GM18861 (cell line): ENCODE results near the gene PALLD.
A peak's percentile ranks its signal among the peaks of the same experiment; 100 is the strongest.

Experiments
- ATAC-seq: cut with Tn5 transposase; IDR thresholded peaks from one replicate; pipeline ENCODE4 v1.9.1; 2021; ENCODE audit not compliant: unreplicated experiment

Gene PALLD

DNA sequence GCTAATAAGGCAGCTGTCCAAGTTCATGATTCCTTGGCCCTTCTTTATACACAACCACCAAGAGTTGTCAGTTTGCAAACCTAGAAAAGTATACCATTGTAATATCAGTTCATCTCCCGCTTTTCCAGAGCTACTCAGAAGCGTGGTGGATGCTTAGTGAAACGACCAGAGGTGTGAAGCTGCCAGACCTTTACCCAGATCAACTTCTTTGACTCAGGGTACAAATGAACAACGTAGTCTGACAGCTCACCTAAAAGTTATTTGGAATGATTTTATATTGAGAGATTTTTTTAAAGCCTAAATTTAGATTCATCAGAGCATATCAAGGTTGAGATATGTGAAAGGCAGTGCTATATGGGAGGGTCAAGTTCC lies 343.5 kb downstream of the PALLD start:
- ATAC-seq: no peak

DNA sequence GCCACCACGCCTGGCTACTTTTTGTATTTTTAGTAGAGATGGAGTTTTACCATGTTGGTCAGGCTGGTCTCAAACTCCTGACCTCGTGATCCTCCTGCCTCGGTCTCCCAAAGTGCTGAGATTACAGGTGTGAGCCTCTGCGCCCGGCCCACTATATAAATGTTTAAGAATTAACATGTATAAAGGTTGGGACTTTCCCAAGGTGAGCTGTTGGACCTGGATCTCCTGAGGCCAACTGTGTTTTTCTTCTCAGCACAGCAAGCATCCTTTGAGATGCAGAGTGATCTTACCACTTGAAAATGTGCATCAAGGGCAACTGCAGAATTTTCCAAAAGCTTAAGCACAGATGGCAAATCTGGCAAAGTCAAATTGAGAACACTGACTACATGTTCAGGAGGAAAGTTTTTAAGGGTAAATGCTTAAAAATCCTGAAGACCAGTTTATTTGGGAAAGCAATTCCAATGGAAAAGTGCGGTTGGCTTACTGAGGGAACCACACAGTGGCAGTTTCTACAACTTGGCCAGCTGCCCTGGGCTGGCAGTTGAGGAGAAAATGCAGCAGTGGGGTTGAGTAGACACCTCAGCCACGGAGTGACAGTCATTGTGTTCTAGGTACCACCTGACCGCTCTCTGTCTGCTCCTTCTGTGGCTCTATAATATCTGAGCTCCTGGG lies 344.3 kb downstream of the PALLD start:
- ATAC-seq: no peak

DNA sequence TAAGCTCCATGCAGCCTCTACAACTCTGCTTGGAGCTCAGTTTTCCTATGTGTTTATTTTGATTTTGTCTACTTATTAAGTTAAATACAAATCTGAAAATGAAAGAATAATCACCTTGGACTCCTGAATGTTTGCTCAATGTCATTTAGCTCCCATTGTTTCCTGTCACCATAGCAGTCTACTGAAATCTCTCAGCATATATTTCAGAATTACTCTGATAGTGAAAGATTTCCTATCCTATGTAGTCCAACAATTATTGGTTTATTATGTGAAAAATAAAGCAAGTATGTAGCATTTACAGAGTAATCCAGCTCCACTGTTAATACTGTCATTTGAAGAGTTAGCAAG lies 344.8 kb downstream of the PALLD start:
- no peak for ATAC-seq

DNA sequence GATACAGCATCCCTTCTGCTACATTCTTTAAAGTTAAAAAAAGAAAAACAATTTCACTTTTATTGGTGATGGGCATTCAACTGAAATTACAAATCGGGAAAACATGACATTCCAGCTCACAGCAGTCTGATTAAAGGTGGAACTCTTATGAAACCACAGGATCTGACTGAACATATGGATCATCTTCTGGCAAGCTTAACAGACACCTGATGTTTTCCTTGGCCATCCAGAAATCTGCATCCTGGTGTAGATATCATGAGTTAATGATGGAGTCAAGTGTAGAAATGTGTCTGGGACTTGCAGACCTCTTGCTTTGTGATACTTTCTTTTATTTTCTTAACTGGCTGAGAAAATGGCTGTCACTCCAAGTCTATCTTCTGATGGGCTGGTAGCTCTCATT lies 345.3 kb downstream of the PALLD start:
- no peak for ATAC-seq

DNA sequence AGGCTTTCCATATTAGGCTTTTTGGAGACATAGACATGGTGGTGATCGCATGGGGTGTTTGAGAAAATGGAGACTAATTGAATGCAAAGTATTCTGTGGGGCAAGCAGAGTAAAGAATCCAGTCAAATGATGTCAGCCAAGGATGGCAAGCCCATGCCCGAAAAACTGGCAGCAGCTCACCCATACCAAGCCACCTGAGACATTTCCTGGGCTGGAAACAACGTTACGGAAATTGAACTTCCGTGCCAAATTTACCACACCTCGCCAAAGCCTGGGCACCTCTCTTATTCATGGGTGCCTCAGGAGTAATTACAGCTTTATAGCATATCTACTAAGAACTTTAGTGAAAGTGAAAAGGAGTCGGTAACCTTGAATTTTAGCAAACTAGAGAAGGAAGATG lies 346.8 kb downstream of the PALLD start:
- no peak for ATAC-seq

DNA sequence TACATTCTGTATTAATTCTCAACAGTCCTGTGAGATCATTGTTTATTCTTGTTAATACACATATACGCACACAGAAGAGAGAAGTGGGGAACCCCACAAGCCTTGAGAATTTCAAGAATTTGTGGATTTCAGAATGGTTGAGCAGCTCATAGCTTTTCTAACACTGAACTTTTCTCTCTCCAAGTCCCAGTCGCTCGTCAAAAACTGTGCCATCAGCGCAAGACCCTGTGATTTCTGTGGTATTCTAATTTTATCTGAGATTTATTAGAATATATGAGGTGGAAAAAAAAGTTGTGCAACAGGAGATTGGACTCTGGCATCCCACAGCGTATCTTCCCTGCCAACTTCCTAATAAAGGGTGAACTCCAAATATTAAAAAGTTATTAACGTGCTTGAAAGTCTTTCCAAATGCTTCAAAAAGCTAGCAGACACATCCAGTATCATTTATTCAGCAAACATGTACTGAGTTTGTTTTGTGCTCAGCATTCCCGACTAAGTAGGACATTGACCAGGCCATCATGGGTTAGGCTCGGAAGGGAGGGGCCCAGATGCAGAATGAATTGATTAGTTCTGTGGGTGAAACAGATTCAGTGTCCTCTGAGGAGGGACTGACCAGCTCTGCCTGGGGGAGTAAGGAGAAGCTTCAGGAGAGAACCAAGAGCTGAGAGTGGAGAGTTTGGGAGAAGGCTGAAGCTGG lies 347.6 kb downstream of the PALLD start:
- no peak for ATAC-seq

DNA sequence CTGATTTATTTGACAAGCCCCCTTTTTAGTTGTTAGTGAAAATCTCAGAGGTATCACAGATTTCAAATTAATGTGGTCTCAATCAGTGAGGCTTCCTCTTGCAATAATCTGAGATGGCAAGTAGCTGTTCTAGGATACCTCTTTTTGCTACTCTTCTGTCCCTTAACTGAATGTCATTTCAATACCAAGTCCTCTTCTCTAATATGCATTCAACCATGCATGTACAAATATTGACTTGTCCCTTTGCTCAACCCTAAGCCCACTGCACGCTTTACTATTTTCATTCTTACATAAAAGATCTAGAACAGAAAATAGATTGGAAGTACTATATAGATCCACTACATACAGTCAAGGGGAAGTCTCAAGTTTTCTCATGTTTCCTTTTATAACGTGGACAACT lies 349.0 kb downstream of the PALLD start:
- no peak for ATAC-seq

DNA sequence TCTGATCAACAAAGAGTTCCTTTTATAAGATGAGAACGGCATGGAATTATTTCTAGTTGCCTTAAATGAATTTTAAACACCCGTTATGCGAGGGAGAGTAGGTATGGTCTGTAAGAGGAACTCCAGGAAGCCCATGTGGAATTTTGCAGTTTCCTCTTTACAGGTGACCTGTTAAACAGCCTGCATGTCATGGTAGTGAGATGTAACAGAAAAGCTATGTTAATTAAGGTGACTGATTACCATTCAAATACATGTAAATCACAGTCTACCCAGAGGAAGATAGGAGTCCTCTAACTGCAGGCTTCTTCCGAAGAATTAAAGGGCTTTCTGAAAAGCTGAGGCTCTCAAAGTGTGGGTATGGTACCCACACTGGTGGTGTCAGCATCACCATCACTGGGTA lies 349.6 kb downstream of the PALLD start:
- no peak for ATAC-seq

DNA sequence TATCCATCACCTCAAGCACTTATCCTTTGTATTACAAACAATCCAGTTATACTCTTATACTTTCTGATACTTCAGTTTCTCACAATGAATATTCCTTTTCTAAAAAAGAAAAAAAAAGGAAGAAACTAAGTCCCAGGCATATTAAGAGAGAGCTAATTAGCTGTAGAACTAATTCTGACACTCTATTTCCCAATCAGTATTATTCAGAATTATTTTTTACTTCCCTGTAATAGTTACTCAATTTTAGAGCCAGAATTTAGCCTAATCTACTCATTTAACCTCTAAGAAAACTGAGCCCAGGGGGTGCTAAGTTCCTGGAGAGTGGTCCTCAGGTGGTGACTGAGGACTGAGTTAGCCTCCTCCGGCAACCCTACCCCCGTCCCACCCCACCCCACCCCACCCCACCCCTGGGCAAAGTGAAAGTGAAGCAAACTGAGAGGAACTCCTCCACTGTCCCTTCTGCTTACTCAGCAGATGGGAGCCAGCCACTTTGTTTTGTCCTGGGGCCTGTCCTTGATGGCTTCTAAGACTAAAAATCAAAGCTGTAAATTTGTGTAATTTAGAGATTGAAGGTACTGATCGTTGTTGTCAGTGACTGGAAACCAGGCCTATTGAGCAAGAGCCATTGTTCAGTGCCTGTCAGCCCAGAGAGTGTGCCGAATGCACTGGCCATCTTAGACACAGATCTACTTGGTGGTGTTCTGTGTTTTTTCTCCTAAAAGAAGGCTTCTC lies 351.1 kb downstream of the PALLD start:
- no peak for ATAC-seq

DNA sequence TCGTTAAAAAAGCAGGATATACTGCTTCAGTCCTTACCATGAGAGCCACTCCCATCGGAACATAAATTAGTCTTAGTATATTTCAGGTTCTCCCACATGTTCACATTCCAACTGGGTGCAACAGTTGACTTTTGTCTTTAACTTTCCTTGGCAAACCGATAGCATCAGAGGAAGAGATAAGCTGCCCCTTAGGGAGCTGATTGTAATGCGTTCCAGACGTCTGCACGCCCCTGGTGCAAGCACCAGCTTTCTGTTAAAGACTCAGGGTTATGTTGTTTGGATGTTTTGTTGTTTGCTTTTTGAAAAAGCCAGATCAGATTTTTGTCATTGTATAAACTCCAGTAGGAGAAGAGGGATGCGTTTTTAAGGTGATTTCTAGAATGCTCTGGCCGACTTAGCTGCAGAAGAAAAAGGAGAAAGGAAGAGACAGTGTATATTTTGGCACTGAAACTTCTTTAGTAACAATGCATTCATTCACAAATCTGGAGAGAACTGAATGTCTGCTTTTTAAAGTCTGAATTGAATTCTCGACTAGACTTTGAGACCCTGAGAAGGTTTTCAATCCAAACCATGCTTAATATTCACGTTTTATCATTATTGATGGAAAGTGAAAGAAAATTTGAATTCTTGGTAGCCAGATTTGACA lies 352.3 kb downstream of the PALLD start:
- no peak for ATAC-seq

DNA sequence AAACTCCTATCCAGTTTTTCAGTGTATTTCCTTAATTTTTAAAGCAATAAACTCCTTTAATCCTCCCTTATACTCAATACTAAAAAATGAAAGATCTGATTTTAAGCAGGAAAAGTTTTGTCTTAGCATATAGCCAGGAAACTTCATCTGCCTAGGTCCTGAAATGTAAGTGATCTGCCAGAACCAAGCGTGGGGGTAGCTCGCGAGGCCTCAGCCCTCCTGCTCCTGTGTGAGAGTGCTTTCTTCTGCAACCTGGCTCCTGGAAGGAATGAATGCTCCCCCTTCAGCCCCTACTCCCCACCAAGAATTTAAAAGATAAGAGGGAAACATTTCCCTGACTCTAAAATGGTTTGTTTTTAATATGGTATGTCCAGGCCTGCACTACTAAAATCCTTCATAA lies 353.1 kb downstream of the PALLD start:
- no peak for ATAC-seq

DNA sequence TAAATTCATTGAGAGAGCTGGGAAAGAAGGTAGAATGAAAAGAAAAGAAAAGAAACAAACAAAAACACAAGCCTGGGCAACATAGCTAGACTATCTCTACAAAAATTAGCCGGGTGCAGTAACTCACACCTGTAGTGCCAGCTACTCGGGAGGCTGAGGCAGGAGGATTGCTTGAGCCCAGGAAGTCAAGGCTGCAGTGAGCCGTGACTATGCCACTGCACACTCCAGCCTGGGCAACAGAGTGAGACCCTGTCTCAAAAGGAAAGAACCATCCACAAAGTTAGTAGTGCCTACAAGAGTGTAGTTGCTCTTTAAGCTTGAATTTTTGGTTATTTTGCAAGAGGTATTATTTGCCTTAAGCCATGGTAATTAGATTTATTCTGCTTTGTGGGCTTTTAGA lies 355.5 kb downstream of the PALLD start:
- ATAC-seq: no peak

DNA sequence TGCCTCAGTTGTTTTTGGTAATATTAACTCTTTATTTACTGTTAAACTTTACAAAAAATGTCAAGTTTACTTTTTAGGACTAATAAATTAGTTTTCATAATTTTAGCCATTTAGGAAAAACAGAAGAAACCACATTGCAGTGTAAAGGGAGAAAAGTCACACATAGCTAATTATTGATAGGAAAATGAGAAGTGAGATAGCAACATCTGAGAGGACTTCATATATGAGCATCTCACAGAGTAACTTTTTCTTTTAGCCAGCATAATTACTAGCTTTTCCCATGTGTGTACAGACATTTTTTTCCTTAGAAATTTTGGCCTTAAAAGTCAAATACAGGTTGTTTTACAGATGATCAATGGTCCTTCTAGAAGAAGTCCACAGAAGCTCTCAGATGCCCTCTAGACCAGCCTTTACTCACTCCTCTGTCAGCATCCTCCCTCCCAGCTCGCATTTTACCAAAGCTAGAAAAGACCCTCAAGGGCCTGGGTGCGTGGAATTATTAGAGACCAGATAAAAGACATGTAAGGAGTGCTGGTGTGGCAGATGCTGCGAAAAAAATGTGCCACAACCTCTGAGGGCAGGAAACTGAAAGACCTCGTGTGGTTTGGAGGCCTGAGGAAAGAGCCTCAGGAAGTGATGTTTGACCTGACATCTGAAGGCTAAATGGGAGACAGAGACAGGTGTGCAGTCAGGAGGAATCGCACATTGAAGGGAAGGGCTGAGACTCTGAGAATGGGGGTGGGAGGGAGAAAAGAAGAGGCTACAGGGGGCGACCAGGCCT lies 356.3 kb downstream of the PALLD start:
- peak; percentile 86 for ATAC-seq

DNA sequence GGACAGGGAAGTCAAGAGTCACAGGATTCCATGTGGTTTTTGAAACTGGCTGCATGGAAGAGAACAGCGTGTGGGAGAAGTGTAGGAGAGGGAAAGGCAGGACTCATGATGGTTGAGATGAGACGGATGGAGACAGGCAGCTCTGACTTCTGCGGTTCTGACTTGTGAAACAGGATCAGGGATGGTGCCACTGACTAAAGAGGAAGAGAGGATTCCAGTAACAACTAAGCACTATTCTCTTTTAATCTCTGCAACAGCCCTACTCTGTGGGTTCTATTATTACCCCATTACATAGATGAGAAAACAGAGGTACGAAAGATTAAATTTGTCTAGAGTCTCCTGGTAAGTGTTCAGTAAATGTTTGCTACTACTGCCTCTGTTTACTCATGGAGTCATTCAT lies 356.9 kb downstream of the PALLD start:
- peak; percentile 31 for ATAC-seq

DNA sequence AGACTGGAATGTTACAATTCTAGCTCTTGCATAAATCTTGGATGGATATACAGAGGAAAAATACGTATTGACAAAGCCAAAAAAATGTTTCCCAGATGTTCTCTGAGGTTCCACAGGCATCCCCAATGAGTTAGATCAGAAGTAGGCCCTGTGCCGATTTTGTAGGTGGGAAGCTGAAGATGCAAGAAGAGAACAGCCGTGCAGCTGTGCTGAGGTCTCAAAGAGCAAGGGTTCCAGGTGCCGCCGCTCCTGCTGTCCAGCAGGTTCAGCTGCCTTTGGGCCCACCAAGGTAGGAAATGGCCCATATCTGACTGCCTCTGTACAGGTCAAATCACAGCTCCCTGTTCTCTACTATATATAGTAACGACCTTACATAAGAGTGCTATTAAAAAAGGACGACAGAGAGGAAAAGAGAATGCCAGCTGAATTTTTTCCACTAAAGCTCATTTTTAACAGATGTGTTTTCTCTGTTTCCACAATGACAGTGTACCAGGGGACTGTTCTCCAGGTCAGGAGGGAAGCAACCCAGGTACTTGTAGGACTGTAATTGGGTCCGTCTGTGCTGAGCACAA lies 357.6 kb downstream of the PALLD start:
- ATAC-seq: no peak

DNA sequence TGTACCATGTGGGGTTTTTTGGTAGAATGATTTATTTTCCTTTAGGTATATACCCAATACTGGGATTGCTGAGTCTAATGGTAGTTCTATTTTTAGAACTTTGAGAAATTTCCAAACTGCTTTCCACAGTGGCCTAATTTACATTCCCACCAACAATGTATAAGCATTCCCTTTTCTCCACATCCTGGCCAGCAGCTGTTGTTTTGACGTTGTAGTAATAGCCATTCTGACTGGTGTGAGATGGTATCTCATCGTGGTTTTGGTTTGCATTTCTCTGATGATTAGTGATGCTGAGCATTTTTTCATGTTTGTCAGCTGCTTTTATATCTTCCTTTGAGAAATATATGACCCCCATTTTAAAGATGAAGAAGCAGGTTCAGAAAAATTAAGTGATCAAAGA lies 359.5 kb downstream of the PALLD start:
- no peak for ATAC-seq

DNA sequence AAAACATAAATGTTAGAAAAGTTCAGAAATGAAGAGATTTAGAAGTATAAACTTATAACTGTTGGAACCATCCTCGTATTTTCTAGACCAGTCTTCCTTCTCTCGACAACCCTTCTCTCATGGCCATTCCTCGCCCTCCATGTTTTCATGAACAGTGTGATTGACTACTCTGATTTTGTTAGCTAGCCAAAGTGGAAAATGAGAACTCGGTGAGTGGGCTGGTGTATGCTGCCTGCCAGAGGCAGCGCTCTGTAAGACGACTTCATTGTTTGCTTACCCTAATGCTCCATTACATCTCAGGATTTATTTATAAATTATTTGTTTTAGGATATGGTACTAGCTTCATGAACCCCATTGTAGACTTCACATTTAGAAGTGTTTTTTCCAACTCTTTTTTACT lies 360.2 kb downstream of the PALLD start:
- no peak for ATAC-seq

DNA sequence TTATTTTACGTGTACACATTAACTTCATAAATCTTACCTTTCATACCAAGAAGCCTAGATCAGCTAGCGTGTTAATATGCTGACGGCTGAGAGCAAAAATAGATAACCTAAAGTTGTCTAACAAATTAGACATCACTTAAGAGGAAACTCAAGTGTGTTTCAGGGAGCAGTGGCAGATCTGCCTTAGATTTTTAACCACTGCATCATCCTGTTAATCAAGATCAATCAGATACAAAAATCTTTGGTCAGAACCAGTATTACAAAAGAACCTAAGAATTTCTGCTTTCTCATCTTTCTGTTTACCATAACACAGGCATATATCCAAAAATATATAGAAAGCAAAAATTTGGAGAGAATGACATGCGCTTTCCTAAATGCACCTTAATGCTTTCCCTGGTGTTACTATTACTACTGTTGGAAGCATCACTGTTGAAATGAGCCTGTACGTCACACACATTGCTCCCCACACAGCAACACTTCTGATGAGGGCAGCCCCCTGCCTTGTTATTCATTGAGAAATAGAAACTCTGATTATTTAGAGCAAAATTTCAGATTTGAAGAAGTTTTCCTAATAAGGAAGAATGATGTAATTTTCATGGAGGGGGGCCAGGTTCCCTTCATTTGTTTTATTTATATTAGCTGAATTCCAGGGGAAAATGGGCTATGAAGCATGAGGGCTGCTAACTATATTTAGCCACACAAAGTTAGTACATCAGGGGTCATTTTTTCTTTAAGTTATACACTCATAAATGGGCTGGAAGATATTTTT lies 360.9 kb downstream of the PALLD start:
- ATAC-seq: no peak

DNA sequence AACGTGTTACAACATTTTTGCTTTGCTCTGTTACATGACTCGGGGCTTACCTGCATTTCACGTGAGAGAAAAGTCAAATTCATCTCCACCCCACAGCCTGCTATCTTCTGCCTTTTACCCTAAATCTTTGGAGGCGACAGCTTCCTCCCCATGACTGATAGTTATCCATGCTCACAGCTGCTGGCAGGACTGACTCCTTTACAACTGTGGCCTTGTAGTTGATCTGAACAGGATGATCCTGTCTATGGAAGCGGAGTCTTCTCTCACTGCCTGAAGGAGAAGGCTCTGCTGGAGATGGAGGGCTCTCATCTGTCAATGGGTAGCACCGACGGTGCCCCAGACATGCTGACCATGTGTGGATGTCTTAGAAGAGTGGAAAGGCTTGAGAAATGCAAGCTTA lies 362.2 kb downstream of the PALLD start:
- ATAC-seq: no peak
